Measurements from ENCODE around the gene UQCR10. TPM values are rescaled to one million over a fixed set of nuclear protein-coding genes. Genes with fewer than 3 reads are reported as not detected.

The UQCR10 gene
- total and polyA plus RNA-seq, 2 of the 4 experiments (the other 2 are of a cell fraction), result 103 to 260 TPM

- no peak overlapping the region for H3K4me3 ChIP-seq (ENCODE audit: insufficient read depth, low read depth, low read length)
- ChIA-PET CTCF (no interaction called here), POLR2A (ENCODE audit: unreplicated experiment) (no interaction called here)
- no TSS peak for BruUV-seq (replicated peaks)
- H2AFZ ChIP-seq (replicated peaks; ENCODE audit: low read length, poor library complexity), result no peak overlapping the region
- dilution Hi-C loops (cut with HindIII; ENCODE audit: low sequenced_read_pairs, unreplicated experiment), result no loop called here
- no peaks in the 10 kb centered on the region for H3K27me3 ChIP-seq (ENCODE audit: control insufficient read depth, insufficient read depth, low read length)
- H2BK15ac ChIP-seq (ENCODE audit: low read depth, low read length), result no peak overlapping the region
- H3K14ac ChIP-seq (replicated peaks; ENCODE audit: low read depth, low read length), result no peak overlapping the region
- no peaks in the 10 kb centered on the region for H4K20me1 ChIP-seq (ENCODE audit: insufficient read depth, low read length)
- H3K9me3 ChIP-seq (ENCODE audit: control insufficient read depth, insufficient read depth, low read length), result no peaks in the 10 kb centered on the region
- H3K4me2 ChIP-seq (ENCODE audit: low read depth, low read length), result no peak overlapping the region
- peaks cover 12% of the 10 kb centered on the region for H3K9me1 ChIP-seq (ENCODE audit: insufficient read depth, low read length)
- peaks cover 8 to 14% of the 10 kb centered on the region in 2 experiments; a peak in 3 of 4 replicates for H3K79me1 ChIP-seq (ENCODE audit: low read depth in 1 of 2, low read length in 2 of 2)
- no peak overlapping the region for H2BK120ac ChIP-seq (ENCODE audit: low read depth, low read length)
- peaks cover 12% of the 10 kb centered on the region for H3K4me1 ChIP-seq (ENCODE audit: control insufficient read depth, insufficient read depth, low read length)
- H4K91ac ChIP-seq (ENCODE audit: insufficient read depth, low read depth, low read length), result no peak overlapping the region
- H3K56ac ChIP-seq (ENCODE audit: extremely low read depth, insufficient read depth, low read length), result no peak overlapping the region
- no peak overlapping the region for H4K8ac ChIP-seq (ENCODE audit: low read depth in 2 of 2, low read length in 2 of 2)
- H2AK5ac ChIP-seq (ENCODE audit: low read depth, low read length), result no peak overlapping the region
- DNase-seq (no peak), ATAC-seq (ENCODE audit: low read depth) (no peak)
- H3K36me3 ChIP-seq (ENCODE audit: control insufficient read depth, insufficient read depth, low read length), result peaks cover 61% of the 10 kb centered on the region
- no peak overlapping the region for H3K9ac ChIP-seq (ENCODE audit: low read depth, low read length)
- intact Hi-C loops (cut with micrococcal nuclease), result no loop called here
- no peak overlapping the region for H3K27ac ChIP-seq (ENCODE audit: insufficient read depth, low read length)
- H2BK5ac ChIP-seq (ENCODE audit: low read depth, low read length, poor library complexity, severe bottlenecking), result no peak overlapping the region
- no CpG with 5 or more reads among the region's 2 CpGs for WGBS, 2 experiments (ENCODE audit: extremely low coverage in 2 of 2, insufficient read length in 1 of 2)
- H3K18ac ChIP-seq (ENCODE audit: low read depth, low read length), result no peak overlapping the region
- H4K5ac ChIP-seq (ENCODE audit: low read depth, low read length), result no peak overlapping the region
- in situ Hi-C loops (cut with MboI; ENCODE audit: low sequenced_read_pairs), result no loop called here
- TF ChIP-seq RFX5 (IDR thresholded peaks at IDR 0.05; ENCODE audit: low read depth, low read length), result no peak
- TF ChIP-seq SMC3 (IDR thresholded peaks at IDR 0.05; ENCODE audit: low read depth, low read length), result no peak
- TF ChIP-seq BHLHE40 (IDR thresholded peaks at IDR 0.05; ENCODE audit: low read depth, low read length), result no peak
- no peak for TF ChIP-seq CEBPB (IDR thresholded peaks at IDR 0.05; ENCODE audit: low read depth, low read length)
- no peak for TF ChIP-seq USF2 (IDR thresholded peaks at IDR 0.05; ENCODE audit: low read depth, low read length)
- no peak for TF ChIP-seq MXI1 (IDR thresholded peaks at IDR 0.05; ENCODE audit: borderline replicate concordance, low read depth, low read length)
- no peak for TF ChIP-seq FOS (IDR thresholded peaks at IDR 0.05; ENCODE audit: low read depth, low read length)
- TF ChIP-seq CHD1 (IDR thresholded peaks at IDR 0.05; ENCODE audit: low read depth, low read length), result no peak
- no peak for TF ChIP-seq RAD21 (IDR thresholded peaks at IDR 0.05; ENCODE audit: low read length)
- TF ChIP-seq ELK1 (IDR thresholded peaks at IDR 0.05; ENCODE audit: borderline replicate concordance, low read depth, low read length), result no peak
- no peak for TF ChIP-seq MAZ (IDR thresholded peaks at IDR 0.05; ENCODE audit: borderline replicate concordance, low read depth, low read length)
- TF ChIP-seq NFE2L2 (IDR thresholded peaks at IDR 0.05; ENCODE audit: low read depth, low read length), result no peak
- TF ChIP-seq RCOR1 (IDR thresholded peaks at IDR 0.05; ENCODE audit: insufficient replicate concordance, low read length), result no peak
- no peak for TF ChIP-seq CTCF (conservative IDR thresholded peaks at IDR 0.05; ENCODE audit: low read depth, low read length)
- no peak for TF ChIP-seq MAFK (IDR thresholded peaks at IDR 0.05; ENCODE audit: low read depth, low read length)
- TF ChIP-seq POLR2A (IDR thresholded peaks at IDR 0.05; ENCODE audit: low read depth, low read length), result no peak
- H2BK20ac ChIP-seq (ENCODE audit: low read depth, low read length), result no peak overlapping the region
- H2AK9ac ChIP-seq (replicated peaks; ENCODE audit: low read depth, low read length, poor library complexity), result no peak overlapping the region
- H3K4ac ChIP-seq (ENCODE audit: low read depth, low read length), result no peak overlapping the region
- no peak overlapping the region for H3K23ac ChIP-seq (ENCODE audit: low read depth, low read length)
These were observed 36.0 kb downstream of the UQCR10 start for GRCh38 chr22:29803190-29803589.
